MM.1S (cell line): Measurements from ENCODE around the gene UBE2L6.

Experiments
- DNase-seq: peaks from one replicate; pipeline ENCODE4 v3.0.0-alpha.2; 2015
- H2AFZ ChIP-seq: fragments of 300-600 bp; sonication (generic); 2 replicates; pipeline ENCODE4 v1.6.0; 2016; ENCODE audit warnings: antibody characterized with exemption, low read length
- H3F3A ChIP-seq: fragments of 300-600 bp; sonication (generic); 2 replicates; pipeline ENCODE4 v1.6.1; 2016; ENCODE audit warnings: mild to moderate bottlenecking, antibody characterized with exemption, low read length, moderate library complexity, mixed read lengths; ENCODE audit not compliant: insufficient read depth
- H3K27ac ChIP-seq: fragments of 300-600 bp; sonication (generic); 2 replicates; pipeline ENCODE4 v1.5.1; 2016; ENCODE audit warnings: mild to moderate bottlenecking, low read length
- H3K27me3 ChIP-seq: fragments of 300-600 bp; sonication (generic); replicated peaks from 2 replicates; pipeline ENCODE4 v1.6.0; 2016; ENCODE audit warnings: low read length; ENCODE audit not compliant: insufficient read depth
- H3K36me3 ChIP-seq: fragments of 300-600 bp; sonication (generic); replicated peaks from 2 replicates; pipeline ENCODE4 v1.6.1; 2016; ENCODE audit warnings: mild to moderate bottlenecking, low read length, mixed read lengths; ENCODE audit not compliant: insufficient read depth
- H3K4me1 ChIP-seq: fragments of 300-600 bp; sonication (generic); 2 replicates; pipeline ENCODE4 v1.6.1; 2016; ENCODE audit warnings: low read length, mixed read lengths
- H3K4me2 ChIP-seq: fragments of 300-600 bp; sonication (generic); 2 replicates; pipeline ENCODE4 v1.6.0; 2016; ENCODE audit warnings: low read depth, low read length
- H3K4me3 ChIP-seq: fragments of 300-600 bp; sonication (generic); 2 replicates; pipeline ENCODE4 v1.5.1; 2016; ENCODE audit warnings: low read length, mixed read lengths
- H3K79me2 ChIP-seq: fragments of 300-600 bp; sonication (generic); 2 replicates; pipeline ENCODE4 v1.6.1; 2016; ENCODE audit warnings: mixed run types, low read length, mixed read lengths
- H3K9ac ChIP-seq: fragments of 300-600 bp; sonication (generic); 2 replicates; pipeline ENCODE4 v1.6.1; 2016; ENCODE audit warnings: low read length, mixed read lengths
- H3K9me2 ChIP-seq: fragments of 300-600 bp; sonication (generic); replicated peaks from 2 replicates; pipeline ENCODE4 v1.6.1; 2016; ENCODE audit warnings: mild to moderate bottlenecking, low read length, mixed read lengths; ENCODE audit not compliant: insufficient read depth
- H3K9me3 ChIP-seq: fragments of 300-600 bp; sonication (generic); replicated peaks from 2 replicates; pipeline ENCODE4 v1.6.1; 2016; ENCODE audit warnings: mild to moderate bottlenecking, low read length, mixed read lengths; ENCODE audit not compliant: insufficient read depth
- H4K20me1 ChIP-seq: fragments of 300-600 bp; sonication (generic); 2 replicates; pipeline ENCODE4 v1.6.1; 2016; ENCODE audit warnings: mild to moderate bottlenecking, low read length, moderate library complexity, mixed read lengths; ENCODE audit not compliant: insufficient read depth
- CTCF ChIP-seq: fragments of 300-600 bp; sonication (generic); IDR thresholded peaks from 2 replicates; pipeline ENCODE4 v1.5.1; 2016; ENCODE audit warnings: antibody characterized with exemption, low read length, mixed read lengths
- EZH2 ChIP-seq: fragments of 300-600 bp; sonication (generic); optimal IDR thresholded peaks from 2 replicates; pipeline ENCODE3; 2017; ENCODE audit warnings: low read depth, mild to moderate bottlenecking, antibody characterized with exemption, low read length, mixed read lengths
- EZH2phosphoT487 ChIP-seq: fragments of 300-600 bp; sonication (generic); IDR thresholded peaks from 2 replicates; pipeline ENCODE4 v1.6.1; 2018; ENCODE audit warnings: antibody characterized with exemption, low read length

Gene UBE2L6

GRCh38 chr11:57504511-57504910 lies 63.0 kb downstream of the UBE2L6 start:
- no peak for DNase-seq
- Histone ChIP-seq H3F3A (no peaks in the 10 kb centered on the region), H3K9me2 (no peaks in the 10 kb centered on the region), H3K4me1 (no peaks in the 10 kb centered on the region), H3K27ac (no peak overlapping the region), H3K9ac (no peak overlapping the region), H3K79me2 (no peaks in the 10 kb centered on the region), H2AFZ (no peak overlapping the region), H3K4me2 (no peak overlapping the region), H3K4me3 (no peak overlapping the region), H3K36me3 (no peaks in the 10 kb centered on the region), H4K20me1 (no peaks in the 10 kb centered on the region), H3K27me3 (no peaks in the 10 kb centered on the region), H3K9me3 (no peaks in the 10 kb centered on the region)
- TF ChIP-seq EZH2 (no peak), EZH2phosphoT487 (no peak), CTCF (no peak)

- Histone ChIP-seq H3K4me3 (no peak overlapping the region), H3K9me3 (no peaks in the 10 kb centered on the region), H3K4me1 (no peaks in the 10 kb centered on the region), H2AFZ (no peak overlapping the region), H3K27me3 (no peaks in the 10 kb centered on the region), H4K20me1 (no peaks in the 10 kb centered on the region), H3K36me3 (no peaks in the 10 kb centered on the region), H3K9ac (no peak overlapping the region), H3K27ac (no peak overlapping the region), H3F3A (no peaks in the 10 kb centered on the region), H3K9me2 (no peaks in the 10 kb centered on the region), H3K4me2 (no peak overlapping the region), H3K79me2 (no peaks in the 10 kb centered on the region)
- DNase-seq: no peak
- TF ChIP-seq CTCF (no peak), EZH2 (no peak), EZH2phosphoT487 (no peak)
Observed at GRCh38 chr11:57502870-57503269, 64.6 kb downstream of the UBE2L6 start.

- TF ChIP-seq EZH2 (no peak), EZH2phosphoT487 (no peak), CTCF (no peak)
- no peaks in the 10 kb centered on the region for H3K36me3 ChIP-seq
- no peaks in the 10 kb centered on the region for H3K9me3 ChIP-seq
- H4K20me1 ChIP-seq: no peaks in the 10 kb centered on the region
- H3K9me2 ChIP-seq: no peaks in the 10 kb centered on the region
- no peaks in the 10 kb centered on the region for H3F3A ChIP-seq
- no peak overlapping the region for H3K9ac ChIP-seq
- H3K27me3 ChIP-seq: no peaks in the 10 kb centered on the region
- DNase-seq: no peak
- no peak overlapping the region for H3K4me2 ChIP-seq
- H3K79me2 ChIP-seq: no peaks in the 10 kb centered on the region
- H3K27ac ChIP-seq: no peak overlapping the region
- no peak overlapping the region for H2AFZ ChIP-seq
- no peaks in the 10 kb centered on the region for H3K4me1 ChIP-seq
- no peak overlapping the region for H3K4me3 ChIP-seq
Observed at GRCh38 chr11:57502376-57502775, 65.1 kb downstream of the UBE2L6 start.
